HG02642 (cell line): ENCODE data around the gene SRP68.

Experiments
- ATAC-seq: cut with Tn5 transposase; IDR thresholded peaks from one replicate; pipeline ENCODE4 v1.9.1; 2021; ENCODE audit warnings: mild to moderate bottlenecking; ENCODE audit not compliant: unreplicated experiment, poor library complexity

The SRP68 gene

DNA sequence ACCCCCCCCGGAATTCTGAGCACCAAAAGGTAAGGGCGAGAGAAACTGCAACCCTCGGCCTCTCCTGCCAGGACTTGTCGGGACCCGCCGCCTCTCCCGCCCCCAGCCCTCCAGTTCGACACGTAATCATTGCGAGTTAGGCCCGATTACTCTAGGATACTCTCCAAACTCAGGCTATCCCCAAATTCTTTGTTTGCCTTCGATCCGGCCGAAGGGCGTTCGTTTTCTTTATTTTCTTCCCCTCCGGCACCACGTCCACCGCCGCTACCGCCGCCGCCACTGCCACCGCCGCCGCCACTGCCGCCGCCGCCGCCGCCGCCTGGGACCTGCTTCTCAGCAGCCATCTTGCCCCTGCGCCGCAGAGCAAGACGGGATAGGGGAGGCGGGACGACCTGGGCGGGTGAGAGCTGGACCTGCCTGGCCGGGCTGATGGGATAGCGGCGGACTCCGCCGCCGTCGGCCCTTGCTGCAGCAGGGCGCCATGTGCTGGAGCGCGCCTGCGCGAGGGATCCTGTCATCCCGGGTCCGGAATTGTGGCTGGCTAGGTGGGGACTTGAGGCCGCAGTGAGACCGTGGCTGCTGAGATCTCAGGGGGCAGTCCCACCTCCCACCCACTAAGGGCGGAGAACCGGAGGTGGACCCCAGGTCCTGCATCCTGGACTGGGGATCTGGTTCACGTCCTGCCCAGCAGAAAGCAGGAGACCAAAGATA, at the start of gene SRP68:
SRP68 (minus strand) TSS at position 370 of the 711 bp plus-strand sequence; CDS start at position 344, 26 bp downstream.
- peak; percentile 90 for ATAC-seq

DNA sequence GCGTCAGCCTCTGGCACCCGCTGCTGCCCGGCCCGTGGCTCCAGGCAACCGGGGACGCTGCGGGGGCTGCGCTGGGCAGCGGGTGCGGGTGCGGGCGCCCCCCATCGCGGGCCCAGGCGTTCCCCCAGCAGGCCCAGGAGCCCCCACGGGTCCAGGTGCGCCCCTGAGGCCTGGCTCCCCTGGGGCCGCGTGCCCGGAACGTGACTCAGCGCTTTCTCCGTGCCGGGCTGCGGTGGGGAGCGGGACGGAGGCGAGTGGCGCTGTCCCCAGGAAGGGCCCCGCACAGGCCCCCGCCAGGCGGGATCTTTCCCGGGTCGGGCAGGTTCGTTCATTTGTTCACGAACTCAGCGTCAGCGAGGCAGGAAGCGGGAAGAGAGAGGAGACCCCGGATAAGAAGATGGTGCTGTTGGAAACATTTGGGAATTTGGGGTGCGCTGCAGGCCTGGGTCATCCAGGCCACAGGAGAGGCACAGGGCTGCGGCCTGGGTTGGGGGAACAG, 49.7 kb upstream of the SRP68 start:
- peak; percentile 29 for ATAC-seq

DNA sequence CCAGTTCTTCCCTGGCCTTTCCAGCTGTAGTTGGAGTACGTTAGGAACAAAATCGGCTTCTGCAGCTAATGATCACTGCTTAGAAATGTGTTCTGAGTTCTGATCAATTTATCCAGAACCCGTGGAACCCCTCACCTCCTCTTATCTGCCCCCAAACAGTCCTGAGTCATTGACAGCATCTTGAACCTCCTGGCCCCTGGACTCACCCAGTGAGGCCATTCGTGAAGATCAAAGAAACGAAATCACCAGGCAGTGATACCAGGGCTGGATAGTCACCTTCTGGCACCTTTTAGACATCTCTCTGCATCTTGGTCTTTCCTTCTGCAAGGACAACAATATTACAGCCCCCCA, 48.3 kb upstream of the SRP68 start:
- ATAC-seq, result no peak

DNA sequence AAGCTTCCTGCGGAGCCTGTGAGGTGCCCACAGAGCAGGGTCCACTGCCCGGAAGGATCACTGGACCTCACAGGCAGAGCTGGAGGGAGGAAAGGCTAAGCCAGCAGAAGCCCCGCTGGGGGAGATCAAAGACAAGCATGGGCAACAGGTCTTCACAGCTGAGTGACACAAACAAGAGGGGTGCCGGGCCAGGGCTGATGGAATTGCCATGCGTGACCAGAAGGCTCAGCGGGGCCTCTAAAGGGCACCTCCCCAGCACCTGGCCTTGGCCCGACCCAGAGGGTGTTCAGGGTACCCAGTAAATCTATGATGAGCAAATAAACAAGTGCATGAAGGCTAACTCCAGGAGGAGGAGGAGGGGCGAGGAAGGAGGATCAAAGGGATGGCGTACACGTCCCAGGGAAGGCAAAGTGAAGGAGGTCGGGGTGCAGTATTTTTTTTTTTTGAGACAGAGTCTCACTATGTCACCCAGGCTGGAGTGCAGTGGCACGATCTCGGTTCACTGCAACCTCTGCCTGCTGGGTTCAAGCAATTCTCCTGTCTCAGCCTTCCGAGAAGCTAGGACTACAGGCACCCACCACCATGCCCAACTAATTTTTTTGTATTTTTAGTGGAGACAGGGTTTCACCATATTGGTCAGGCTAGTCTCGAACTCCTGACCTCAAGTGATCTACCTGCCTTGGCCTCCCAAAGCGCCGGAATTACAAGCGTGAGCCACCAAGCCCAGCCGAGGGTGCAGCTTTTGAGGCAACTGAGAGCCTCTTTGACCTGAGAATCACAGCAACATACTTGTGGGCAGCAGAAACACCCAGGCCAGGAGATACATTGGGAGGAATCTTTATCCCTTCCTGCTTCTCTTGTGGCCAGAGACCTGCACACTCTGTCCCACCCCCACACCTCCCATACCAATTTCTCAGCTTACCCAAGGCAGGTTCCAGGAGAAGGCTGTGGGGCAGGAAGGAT, 47.4 kb upstream of the SRP68 start:
- ATAC-seq, result no peak

DNA sequence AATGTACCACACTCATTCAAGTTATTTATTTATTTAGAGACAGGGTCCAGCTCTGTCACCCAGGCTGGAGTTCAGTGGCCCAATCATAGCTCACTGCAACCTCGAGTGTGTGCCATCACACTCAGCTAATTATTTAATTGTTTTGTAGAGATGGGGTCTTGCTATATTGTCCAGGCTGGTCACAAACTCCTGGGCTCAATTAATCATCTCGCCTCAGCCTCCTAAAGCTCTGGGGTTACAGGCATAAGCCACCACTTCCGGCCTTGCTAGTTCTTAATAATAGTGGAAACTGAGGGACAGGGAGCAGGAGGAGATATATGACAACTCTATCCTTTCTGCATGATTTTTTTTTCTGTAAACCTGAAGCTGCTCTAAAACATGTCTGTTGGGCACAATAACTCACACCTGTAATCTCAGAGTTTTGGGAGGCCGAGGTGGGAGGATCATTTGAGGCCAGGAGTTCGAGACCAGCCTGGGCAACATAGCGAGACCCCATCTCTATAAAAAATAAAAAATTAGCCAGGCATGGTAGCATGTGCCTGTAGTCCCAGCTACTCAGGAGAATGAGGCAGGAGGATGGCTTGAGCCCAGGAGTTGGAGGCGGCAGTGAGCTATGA, 42.9 kb upstream of the SRP68 start:
- no peak for ATAC-seq

DNA sequence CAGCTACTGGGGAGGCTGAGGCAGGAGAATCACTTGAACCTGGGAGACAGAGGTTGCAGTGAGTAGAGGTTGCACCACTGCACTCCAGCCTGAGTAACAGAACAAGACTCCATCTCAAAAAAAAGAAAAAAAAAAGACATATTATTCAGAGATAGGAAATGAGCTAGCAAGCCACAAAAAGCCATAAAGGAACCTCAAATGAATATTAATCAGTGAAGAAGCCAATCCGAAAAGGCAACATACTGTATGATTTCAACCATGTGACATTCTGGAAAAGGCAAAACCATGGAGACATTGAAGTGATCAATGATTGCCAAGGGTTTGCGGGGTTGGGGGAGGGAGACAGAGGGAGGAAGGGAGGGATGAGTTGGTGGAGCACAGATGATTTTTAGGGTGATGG, 39.6 kb upstream of the SRP68 start:
- ATAC-seq, result no peak

DNA sequence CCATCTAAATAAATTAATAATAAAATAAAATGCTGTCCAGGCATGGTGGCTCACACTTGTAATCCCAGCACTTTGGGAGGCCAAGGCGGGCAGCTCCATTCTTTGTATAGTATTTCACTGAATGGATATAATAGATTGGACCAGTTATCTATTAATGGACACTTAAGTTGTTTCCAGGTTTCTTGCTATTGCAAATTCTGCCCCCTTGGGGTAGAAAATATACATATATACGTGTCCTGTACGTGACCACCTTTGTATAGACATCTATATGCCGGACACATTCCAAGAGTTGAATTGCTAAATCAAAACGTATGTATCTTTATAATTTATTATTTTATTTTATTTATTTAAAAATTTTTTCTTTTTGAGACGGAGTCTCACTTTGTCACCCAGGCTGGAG, 35.2 kb upstream of the SRP68 start:
- no peak for ATAC-seq

DNA sequence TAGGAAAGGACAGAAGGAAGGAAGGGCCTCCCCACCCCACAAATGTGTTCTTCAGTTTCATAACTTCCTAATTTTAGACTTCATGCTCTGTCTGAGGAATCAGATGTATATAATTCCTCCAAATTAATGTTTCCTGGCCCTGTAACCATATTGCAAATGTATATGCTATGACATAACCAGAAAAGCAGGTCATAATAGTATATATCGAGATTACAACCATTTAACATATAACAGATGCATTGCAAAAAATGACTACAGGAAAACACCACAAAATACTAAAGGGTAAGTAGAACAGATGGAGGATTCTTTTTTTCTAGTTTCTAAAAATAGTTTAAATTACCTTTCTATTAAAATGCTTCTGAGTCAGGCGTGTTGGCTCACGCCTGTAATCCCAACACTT, 34.4 kb upstream of the SRP68 start:
- ATAC-seq, result no peak

DNA sequence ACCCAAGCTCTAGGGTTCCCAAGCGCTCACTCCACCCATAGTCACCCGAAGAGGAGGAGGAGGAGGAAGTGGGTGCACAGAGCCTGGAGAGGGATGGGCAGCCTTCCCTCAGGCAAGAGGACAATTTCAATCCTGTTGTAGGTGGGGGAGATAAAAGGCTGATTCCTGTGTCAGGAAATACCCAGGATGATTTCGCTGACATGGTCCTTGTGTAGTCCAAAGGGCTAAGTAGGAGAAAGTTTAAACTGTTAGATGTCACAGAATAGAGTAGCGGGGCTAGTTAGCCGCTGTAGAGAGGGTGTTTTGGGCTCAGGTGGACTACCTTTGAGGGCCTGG, 32.5 kb upstream of the SRP68 start:
- ATAC-seq, result no peak

DNA sequence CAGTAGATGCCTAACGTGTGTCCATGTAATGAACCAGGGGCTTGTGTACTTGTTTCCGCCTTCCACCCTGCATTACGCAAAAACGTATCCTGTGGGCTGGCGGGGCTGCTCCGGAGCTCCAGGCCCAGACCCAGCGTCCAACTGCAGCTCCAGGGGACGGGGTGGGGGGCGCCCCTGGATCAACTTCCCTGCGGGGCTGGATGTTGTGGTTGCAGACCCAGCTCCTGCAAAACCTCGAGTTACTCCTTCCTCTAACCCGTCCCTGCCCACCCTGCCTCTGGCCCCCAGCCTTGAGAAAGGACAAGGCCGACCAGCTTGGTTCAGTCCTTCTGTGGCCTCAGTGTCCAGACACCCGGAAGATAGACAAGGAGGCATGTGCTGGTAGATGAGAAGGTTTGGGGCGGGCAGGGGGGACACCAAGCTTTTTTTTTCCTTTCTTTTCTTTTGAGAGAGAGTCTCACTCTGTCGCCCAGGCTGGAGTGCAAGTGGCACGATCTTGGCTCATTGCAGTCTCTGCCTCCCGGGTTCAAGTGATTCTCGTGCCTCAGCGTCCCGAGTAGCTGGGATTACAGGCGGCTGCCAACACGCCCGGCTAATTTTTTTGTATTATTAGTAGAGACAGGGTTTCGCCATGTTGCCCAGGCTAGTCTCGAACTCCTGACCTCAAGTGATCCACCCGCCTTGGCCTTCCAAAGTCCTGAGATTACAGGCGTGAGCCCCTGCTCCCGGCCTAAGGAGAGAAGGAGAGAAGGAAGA, 32.0 kb upstream of the SRP68 start:
- ATAC-seq, result no peak

DNA sequence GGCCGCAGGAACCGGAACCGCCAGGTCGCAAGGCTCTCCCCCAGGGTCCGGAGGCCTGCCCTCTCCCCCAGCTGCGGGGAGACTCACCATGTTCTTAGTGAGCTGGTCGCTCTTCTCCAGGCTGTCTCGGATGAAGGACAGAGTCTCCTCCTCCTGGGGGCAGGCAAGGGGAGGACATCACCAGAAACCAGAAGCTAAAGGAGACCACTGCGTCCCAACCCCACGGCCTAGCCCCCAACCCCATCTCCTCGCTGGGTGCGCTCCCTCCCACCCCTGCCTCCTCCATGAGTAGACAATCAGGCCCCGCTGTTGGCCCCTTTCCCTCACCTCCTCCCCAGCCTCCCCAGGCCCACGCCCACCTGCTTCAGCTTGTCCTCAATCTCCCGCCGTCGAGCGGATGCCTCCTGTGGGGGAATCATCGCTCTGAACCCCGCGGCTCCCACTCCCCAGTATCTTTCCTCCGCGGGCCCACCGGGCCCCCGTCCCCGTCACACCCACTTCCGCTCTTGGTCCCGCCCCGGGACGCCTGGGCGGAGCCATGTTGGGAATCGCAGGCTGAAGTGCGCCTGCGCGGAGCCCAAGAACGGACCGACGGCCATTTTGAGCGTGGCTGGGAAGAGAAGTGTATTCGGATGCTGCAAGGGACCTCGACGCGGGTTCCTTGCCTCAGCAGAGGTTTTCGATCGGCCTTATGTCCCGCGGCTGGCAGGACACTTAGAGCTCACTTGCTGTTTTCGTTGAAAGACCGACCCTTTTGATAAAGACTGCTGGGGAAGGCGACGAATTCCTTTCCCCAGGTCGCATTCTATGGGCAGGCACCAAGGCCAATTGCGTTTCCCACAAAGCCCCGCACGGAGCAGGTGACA, 31.2 kb upstream of the SRP68 start, which contains the start of gene EXOC7:
EXOC7 (minus strand) TSS at position 514 of the 866 bp plus-strand sequence; CDS start at position 419, 95 bp downstream.
- peak; percentile 89 for ATAC-seq

DNA sequence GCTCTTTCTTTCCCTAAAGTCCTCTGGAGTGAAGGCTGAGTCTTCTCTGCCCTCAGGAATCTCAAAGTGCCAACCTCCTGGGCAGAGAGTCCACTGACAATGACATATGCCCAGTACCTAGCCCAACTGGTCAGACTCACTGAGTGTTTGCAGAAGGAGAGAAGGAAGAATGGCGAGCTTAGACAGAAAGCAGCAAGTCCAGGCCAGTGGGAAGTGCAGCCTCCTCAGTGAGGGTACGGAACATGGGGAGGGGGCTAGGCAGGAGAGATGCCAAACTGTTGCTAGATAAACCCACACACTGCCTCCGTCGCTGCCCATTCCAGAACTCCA, 30.6 kb upstream of the SRP68 start:
- ATAC-seq, result no peak

DNA sequence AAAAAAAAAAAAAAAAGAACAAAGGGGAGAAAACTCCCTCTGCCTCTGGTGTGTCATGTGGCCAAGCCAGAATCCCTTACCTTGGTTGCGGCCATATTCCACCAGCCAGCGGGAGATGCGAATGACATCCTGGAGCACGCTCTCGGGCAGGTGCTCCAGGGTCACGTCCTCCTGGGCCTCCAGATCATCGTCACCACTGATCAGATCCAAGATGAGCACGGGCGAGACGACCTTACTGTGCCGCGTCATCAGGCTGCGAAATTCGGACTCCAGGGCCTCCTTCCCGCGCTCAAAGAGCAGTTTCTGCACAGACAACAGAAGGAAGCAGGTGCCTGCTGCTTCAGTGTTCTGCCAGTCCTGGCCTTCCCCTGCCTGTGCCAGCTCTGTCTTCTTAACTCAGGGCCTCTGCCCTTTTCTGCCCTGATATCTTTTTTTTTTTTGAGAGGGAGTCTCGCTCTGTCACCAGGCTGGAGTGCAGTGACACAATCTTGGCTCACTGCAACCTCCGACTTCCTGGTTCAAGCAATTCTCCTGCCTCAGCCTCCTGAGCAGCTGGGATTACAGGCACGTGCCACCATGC, 25.5 kb upstream of the SRP68 start:
- no peak for ATAC-seq

DNA sequence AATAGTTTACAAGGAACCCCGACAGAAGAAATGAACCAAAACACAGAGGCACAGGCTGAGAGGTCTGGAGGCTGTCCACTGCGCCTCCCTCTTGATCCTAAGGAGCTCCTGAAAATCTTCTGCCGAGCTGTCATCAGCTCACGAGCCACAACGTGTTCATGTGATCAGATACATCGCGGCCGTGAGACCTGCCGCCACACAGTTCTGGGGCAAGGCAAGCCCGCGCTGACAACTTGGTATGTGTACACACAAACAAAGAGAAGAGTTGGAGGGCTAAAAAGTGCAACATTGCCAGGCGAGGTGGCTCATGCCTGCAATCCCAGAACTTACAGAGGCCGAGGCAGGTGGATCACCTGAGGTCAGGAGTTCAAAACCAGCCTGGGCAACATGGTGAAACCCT, 23.6 kb upstream of the SRP68 start:
- ATAC-seq, result no peak

DNA sequence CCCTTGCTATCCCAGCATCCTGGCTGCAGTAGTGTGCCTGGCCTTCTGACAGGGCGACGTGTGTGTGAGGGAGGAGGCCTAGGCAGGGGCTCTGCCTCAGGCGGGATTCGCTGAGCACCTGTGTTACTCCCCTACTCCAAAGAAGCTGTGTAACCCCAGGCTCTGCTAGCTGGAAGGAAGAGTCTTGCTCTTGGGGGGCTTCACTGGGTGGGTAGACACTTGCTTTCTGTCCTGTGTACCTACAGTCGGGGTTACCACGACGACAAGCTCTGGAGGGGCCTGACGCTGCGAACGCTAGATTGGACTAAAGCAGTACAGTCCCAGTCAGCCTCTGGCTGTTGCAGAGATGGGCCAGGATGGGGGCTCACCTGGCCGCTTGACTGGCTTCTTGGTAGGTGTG, 21.7 kb upstream of the SRP68 start:
- no peak for ATAC-seq

DNA sequence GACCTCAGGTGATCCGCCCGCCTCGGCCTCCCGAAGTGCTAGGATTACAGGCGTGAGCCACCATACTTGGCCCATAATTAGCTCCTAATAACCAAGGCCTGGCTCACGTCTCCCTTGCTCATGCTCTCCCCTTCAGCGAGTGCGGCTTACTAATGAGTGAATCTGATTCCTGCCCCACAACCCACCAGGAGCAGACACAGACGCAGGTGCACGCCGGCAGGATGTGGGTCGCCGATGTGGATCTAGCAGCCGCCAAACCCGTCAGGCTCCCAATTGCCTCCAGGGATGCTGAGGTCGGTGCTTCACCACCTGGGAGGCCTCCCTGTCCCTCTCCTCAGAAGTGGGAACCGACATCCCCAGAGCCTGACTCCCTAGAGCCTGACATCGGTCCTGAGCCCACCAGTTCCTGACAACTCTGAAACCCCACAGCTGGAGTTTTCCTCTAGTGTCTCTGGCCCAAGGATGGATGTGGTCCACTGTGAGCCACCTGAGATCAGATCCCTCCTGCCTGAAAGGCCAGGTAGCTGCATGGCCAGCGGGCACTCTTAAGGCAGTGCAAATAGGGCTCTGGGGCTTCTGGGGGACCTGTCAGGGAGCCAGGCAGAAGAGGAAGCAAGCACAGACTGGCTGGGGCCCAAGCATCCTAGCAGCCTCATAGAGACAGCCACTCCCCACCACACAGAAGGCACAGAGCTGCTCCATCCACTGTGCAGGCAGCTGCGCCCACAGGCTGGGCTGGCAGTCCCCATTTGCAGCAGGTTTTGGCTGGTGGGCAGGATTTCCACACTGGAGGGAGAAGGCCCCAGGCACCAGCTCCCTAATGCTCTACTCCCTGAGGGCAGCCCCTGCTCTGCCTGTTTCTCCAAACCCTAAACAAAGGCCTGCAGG, 20.5 kb upstream of the SRP68 start:
- no peak for ATAC-seq

DNA sequence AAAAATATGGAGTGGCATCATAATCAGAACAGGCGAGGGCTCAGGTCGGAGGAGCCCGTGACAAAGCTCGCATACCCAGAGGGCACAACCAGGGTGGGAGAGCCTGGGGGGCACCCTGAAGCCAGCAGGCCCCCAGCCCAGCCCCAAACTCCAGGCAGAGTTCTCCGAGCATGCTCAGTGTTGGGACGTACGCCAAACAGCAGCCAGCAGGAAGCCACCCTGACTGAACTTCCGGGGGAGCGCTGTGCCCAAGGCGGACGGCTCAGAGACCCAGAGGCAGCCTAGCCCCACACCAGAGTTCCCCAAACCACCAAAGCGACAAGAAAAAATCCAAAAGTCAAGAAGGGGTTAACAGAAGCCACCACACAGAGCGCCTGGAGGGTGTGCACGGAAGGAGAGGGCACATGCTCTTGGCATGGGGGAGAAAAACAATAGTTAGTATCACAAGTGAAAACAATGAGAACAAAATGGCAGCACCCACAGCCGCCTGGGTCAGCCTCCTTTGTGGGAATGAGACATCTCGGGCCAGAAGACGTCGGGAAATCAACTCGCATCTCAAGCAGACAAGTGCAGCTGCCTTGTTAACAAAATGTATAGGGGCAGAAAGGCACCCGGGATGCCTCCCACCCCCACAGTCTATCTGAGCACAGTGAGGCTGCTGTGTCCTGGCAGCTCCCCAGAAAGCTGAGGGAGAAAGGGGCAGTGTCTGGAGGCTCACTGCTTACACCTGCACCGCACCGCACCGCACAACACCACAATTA, 19.4 kb upstream of the SRP68 start:
- no peak for ATAC-seq
